Testis (tissue), 2 donors: ENCODE data around the gene GRID1.

Experiments used
- POLR2A ChIP-seq: fragments of 450-650 bp; IDR thresholded peaks from one replicate; pipeline ENCODE4 v1.6.1; 2017; ENCODE audit warnings: antibody characterized with exemption, mild to moderate bottlenecking, moderate library complexity
- TF ChIP-seq, protein P1 (sequence below), 3 experiments: fragments of 450-650 bp in 2 of 3; fragments of 200-600 bp in 1 of 3; sonication (generic) in 1 of 3; IDR thresholded peaks; one replicate each; pipeline ENCODE4 v1.5.1; 2016 to 2019; ENCODE audit warnings: antibody characterized with exemption in 3 of 3, mild to moderate bottlenecking in 2 of 3, moderate library complexity in 1 of 3

DNA sequence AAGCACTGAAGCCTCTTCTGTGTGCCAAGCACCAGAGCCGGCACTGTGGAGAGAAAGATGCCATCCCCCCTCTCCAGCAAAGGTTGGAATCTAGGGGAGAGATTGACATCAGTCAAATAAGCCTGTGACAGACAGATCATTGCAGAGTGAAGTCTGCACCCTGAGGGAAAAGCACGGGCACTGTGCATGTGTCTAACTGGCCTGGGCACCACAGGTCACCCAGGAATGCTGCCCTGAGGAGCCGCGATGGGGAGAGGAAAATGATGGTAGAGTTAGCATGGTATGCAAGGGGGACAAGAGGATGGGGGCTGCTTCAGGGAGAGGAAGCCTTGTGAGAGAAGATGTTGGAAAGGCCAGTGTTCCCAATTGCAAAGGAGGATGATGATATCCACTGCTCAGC, 261.0 kb downstream of the GRID1 start:
- TF ChIP-seq, protein P1, sequence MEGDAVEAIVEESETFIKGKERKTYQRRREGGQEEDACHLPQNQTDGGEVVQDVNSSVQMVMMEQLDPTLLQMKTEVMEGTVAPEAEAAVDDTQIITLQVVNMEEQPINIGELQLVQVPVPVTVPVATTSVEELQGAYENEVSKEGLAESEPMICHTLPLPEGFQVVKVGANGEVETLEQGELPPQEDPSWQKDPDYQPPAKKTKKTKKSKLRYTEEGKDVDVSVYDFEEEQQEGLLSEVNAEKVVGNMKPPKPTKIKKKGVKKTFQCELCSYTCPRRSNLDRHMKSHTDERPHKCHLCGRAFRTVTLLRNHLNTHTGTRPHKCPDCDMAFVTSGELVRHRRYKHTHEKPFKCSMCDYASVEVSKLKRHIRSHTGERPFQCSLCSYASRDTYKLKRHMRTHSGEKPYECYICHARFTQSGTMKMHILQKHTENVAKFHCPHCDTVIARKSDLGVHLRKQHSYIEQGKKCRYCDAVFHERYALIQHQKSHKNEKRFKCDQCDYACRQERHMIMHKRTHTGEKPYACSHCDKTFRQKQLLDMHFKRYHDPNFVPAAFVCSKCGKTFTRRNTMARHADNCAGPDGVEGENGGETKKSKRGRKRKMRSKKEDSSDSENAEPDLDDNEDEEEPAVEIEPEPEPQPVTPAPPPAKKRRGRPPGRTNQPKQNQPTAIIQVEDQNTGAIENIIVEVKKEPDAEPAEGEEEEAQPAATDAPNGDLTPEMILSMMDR (IDR thresholded peaks at IDR 0.05) = no peak
- TF ChIP-seq POLR2A = no peak
